Loucy (cell line): ENCODE results near the gene C2CD4C.
"Not testable (repeated sequence)": the region's sequence is repeated elsewhere in the genome, so short reads cannot be mapped to it uniquely, and the experiment has no call there.

Experiments used
- CTCF ChIP-seq: fragments of 200-600 bp; sonication (generic); conservative IDR thresholded peaks from 2 replicates; pipeline ENCODE4 v1.5.1; 2014; ENCODE audit warnings: mild to moderate bottlenecking, antibody characterized with exemption, low read length
- EZH2phosphoT487 ChIP-seq: fragments of 200-600 bp; IDR thresholded peaks from 2 replicates; pipeline ENCODE4 v1.6.1; 2018; ENCODE audit warnings: antibody characterized with exemption, mild to moderate bottlenecking, moderate library complexity, borderline replicate concordance

GRCh38 chr19:386189-386588 lies 22.8 kb downstream of the C2CD4C start:
- not testable (repeated sequence) for TF ChIP-seq CTCF, EZH2phosphoT487
